Endothelial cell of umbilical vein (primary cell): Measurements from ENCODE around the gene ZCCHC9. TPM values are rescaled to one million over a fixed set of nuclear protein-coding genes. Genes with fewer than 3 reads are reported as not detected.

Experiments used
- BruUV-seq: library from RNA; stranded (reverse); fragments of 400-500 nt; replicated peaks from 2 replicates; lab custom pipeline; 2021; lab: Mats Ljungman, UMichigan
- CTCF ChIA-PET: fragments of 300-600, 350-600 bp; sonication (Branson Sonifier 250); formaldehyde crosslinking; loops from one replicate; lab custom pipeline; 2021; ENCODE audit warnings: antibody characterized with exemption, inconsistent platforms; lab: Charles Lee
- POLR2A ChIA-PET: fragments of 300-600, 350-600 bp; sonication (Branson Sonifier 250); formaldehyde crosslinking; loops from one replicate; lab custom pipeline; 2021; ENCODE audit warnings: antibody characterized with exemption, inconsistent platforms; lab: Charles Lee
- DNase-seq: peaks from one replicate; pipeline ENCODE4 v3.0.0-alpha.2; 2011; ENCODE audit warnings: low read depth, low spot score
- FAIRE-seq: peaks from 2 replicates; lab custom pipeline; 2011; peaks lifted over from hg19 to GRCh38; lab: Jason Lieb, UNC
- H2AFZ ChIP-seq: 2 replicates; pipeline ENCODE4 v1.6.0; 2012; ENCODE audit warnings: low read depth, low read length, control low read depth, inconsistent platforms
- H3K27ac ChIP-seq: 2 replicates; pipeline ENCODE4 v1.5.1; 2011; ENCODE audit warnings: low read depth, mild to moderate bottlenecking, control low read depth, low read length, moderate library complexity; ENCODE audit not compliant: insufficient read depth
- H3K27me3 ChIP-seq, 2 experiments: 2 replicates each; pipeline versions ENCODE4 v1.6.0 to v1.6.1; 2011; ENCODE audit warnings: low read length in 2 of 2, mixed read lengths in 1 of 2; ENCODE audit not compliant: control insufficient read depth in 2 of 2, insufficient read depth in 2 of 2
- H3K36me3 ChIP-seq, 2 experiments: 2 replicates in 1 of 2; 3 replicates in 1 of 2; pipeline ENCODE4 v1.5.1; 2011; ENCODE audit warnings: low read length in 2 of 2, mild to moderate bottlenecking in 1 of 2, moderate library complexity in 1 of 2; ENCODE audit not compliant: control insufficient read depth in 2 of 2, insufficient read depth in 2 of 2; ENCODE audit errors: extremely low read depth in 1 of 2
- H3K4me1 ChIP-seq: 3 replicates; pipeline ENCODE4 v1.5.1; 2011; ENCODE audit warnings: mild to moderate bottlenecking, low read length; ENCODE audit not compliant: control insufficient read depth, insufficient read depth; ENCODE audit errors: extremely low read depth
- H3K4me2 ChIP-seq: 2 replicates; pipeline ENCODE4 v1.6.1; 2011; ENCODE audit warnings: low read length, control low read depth, mixed read lengths; ENCODE audit not compliant: insufficient read depth
- H3K4me3 ChIP-seq, 3 experiments: fragments of 200-600 bp in 1 of 3; sonication (generic), shearing (Covaris generic) in 1 of 3; replicated peaks in 1 of 3; 2 replicates each; pipeline ENCODE4 v1.5.1; 2011 to 2016; ENCODE audit warnings: control low read depth in 3 of 3, low read length in 3 of 3, mild to moderate bottlenecking in 2 of 3, inconsistent platforms in 1 of 3, low read depth in 1 of 3, moderate library complexity in 1 of 3; ENCODE audit not compliant: insufficient read depth in 1 of 3
- H3K79me2 ChIP-seq: 2 replicates; pipeline ENCODE4 v1.6.0; 2012; ENCODE audit warnings: low read length, inconsistent platforms; ENCODE audit not compliant: control insufficient read depth, insufficient read depth
- H3K9ac ChIP-seq: replicated peaks from 2 replicates; pipeline ENCODE3; 2011; ENCODE audit warnings: low read length, control low read depth; ENCODE audit not compliant: insufficient read depth; ENCODE audit errors: extremely low read depth
- H3K9me1 ChIP-seq: replicated peaks from 3 replicates; pipeline ENCODE4 v1.6.0; 2011; ENCODE audit warnings: mild to moderate bottlenecking, low read length; ENCODE audit not compliant: control insufficient read depth, insufficient read depth; ENCODE audit errors: extremely low read depth
- H3K9me3 ChIP-seq: replicated peaks from 2 replicates; pipeline ENCODE4 v1.5.1; 2012; ENCODE audit warnings: low read length, inconsistent platforms; ENCODE audit not compliant: control insufficient read depth, insufficient read depth
- H4K20me1 ChIP-seq: replicated peaks from 2 replicates; pipeline ENCODE3; 2011; ENCODE audit warnings: mild to moderate bottlenecking, low read length; ENCODE audit not compliant: control insufficient read depth, insufficient read depth; ENCODE audit errors: extremely low read depth
- CTCF ChIP-seq, 2 donors: IDR thresholded peaks; 1 replicate in 1 of 2; 2 replicates in 1 of 2; pipeline ENCODE4 v1.5.1; 2011; ENCODE audit warnings: low read length in 2 of 2, mild to moderate bottlenecking in 2 of 2, moderate library complexity in 2 of 2, control low read depth in 1 of 2, inconsistent platforms in 1 of 2, low read depth in 1 of 2; ENCODE audit not compliant: insufficient read depth in 1 of 2; ENCODE audit errors: extremely low read depth in 1 of 2
- EZH2 ChIP-seq: IDR thresholded peaks from 2 replicates; pipeline ENCODE4 v1.6.1; 2012; ENCODE audit warnings: borderline replicate concordance, low read depth, mild to moderate bottlenecking, moderate library complexity, low read length, inconsistent platforms; ENCODE audit not compliant: severe bottlenecking
- FOS ChIP-seq: IDR thresholded peaks from 2 replicates; pipeline ENCODE4 v1.6.1; 2011; ENCODE audit warnings: mild to moderate bottlenecking, low read length, moderate library complexity, borderline replicate concordance; ENCODE audit not compliant: insufficient read depth
- GATA2 ChIP-seq: IDR thresholded peaks from 2 replicates; pipeline ENCODE4 v1.7.0; 2011; ENCODE audit warnings: low read depth, mild to moderate bottlenecking, moderate library complexity, mixed read lengths, low read length; ENCODE audit not compliant: insufficient read length, insufficient read depth
- JUN ChIP-seq: IDR thresholded peaks from 2 replicates; pipeline ENCODE4 v1.6.1; 2011; ENCODE audit warnings: borderline replicate concordance, low read depth; ENCODE audit not compliant: insufficient read length, insufficient read depth
- MAX ChIP-seq: IDR thresholded peaks from 2 replicates; pipeline ENCODE4 v1.6.1; 2011; ENCODE audit not compliant: insufficient read depth, insufficient read length
- MYC ChIP-seq: IDR thresholded peaks from one replicate; pipeline ENCODE4 v1.6.1; 2011; ENCODE audit warnings: mild to moderate bottlenecking, low read depth, low read length
- POLR2A ChIP-seq: IDR thresholded peaks from 2 replicates; pipeline ENCODE4 v1.6.1; 2012; ENCODE audit warnings: low read depth, mild to moderate bottlenecking, control low read depth, low read length
- POLR2AphosphoS5 ChIP-seq: IDR thresholded peaks from 2 replicates; pipeline ENCODE4 v1.6.1; 2012; ENCODE audit warnings: low read depth, mild to moderate bottlenecking, control low read depth, low read length, moderate library complexity; ENCODE audit not compliant: insufficient read depth
- dilution Hi-C: fragments of 300-500 bp; cut with MboI; formaldehyde crosslinking; loops from one replicate; pipeline ENCODE4 v1.15.0; 2019; ENCODE audit warnings: low sequenced_read_pairs; ENCODE audit not compliant: extremely low pct_ligation_motif_present
- intact Hi-C: fragments of 100-400 bp; cut with micrococcal nuclease; formaldehyde crosslinking; loops from one replicate; pipeline ENCODE4 v1.10.0; 2022
- polyA plus RNA-seq, 4 experiments: library from polyadenylated mRNA; depleted of rRNA in 3 of 4; stranded (reverse) in 3 of 4; unstranded in 1 of 4; fragments of >200 nt; gene quantifications; 2 replicates each; pipeline versions ENCODE4 v1.2.1 to v1.2.3, GENCODE V29; 2011 to 2012; ENCODE audit warnings: missing spikeins in 1 of 4
- total RNA-seq: library from RNA; stranded (reverse); gene quantifications from 2 replicates; pipeline ENCODE4 v1.2.3, GENCODE V29; 2021

The ZCCHC9 gene
- total and polyA plus RNA-seq, 2 donors (not counting 3 experiments of a cell fraction or from before 2014, with no cell fraction given) = 6.8 to 23.9 TPM

GRCh38 chr5:81288021-81288433 lies 13.4 kb upstream of the ZCCHC9 start:
- dilution Hi-C loops (no loop called here), intact Hi-C loops (no loop called here)
- TF ChIP-seq MAX = no peak
- TF ChIP-seq POLR2A = no peak
- no peak for TF ChIP-seq EZH2
- no peak for TF ChIP-seq FOS
- POLR2A ChIA-PET = no interaction called here
- FAIRE-seq = no peak
- no TSS peak for BruUV-seq
- no peak overlapping the region for H3K4me2 ChIP-seq
- peaks cover 8% of the 10 kb centered on the region for H3K79me2 ChIP-seq
- no peak overlapping the region for H3K27ac ChIP-seq
- no peaks in the 10 kb centered on the region for H3K4me1 ChIP-seq
- H3K9me1 ChIP-seq = no peaks in the 10 kb centered on the region
- DNase-seq = no peak
- no peaks in the 10 kb centered on the region for H3K27me3 ChIP-seq
- H4K20me1 ChIP-seq = no peaks in the 10 kb centered on the region
- no peak overlapping the region for H3K9ac ChIP-seq
- H3K4me3 ChIP-seq = no peak overlapping the region
- H3K9me3 ChIP-seq = no peaks in the 10 kb centered on the region
- H2AFZ ChIP-seq = no peak overlapping the region
- no peaks in the 10 kb centered on the region for H3K36me3 ChIP-seq
- CTCF ChIA-PET = interaction anchor here (1.9 kb wide), 1 partner anchor 17 kb away, joined by 4 read pairs; no protein-coding TSS in a partner anchor

GRCh38 chr5:81290146-81290545 lies 11.2 kb upstream of the ZCCHC9 start:
- H2AFZ ChIP-seq = no peak overlapping the region
- no peak for FAIRE-seq
- no peak for DNase-seq
- CTCF ChIA-PET = no interaction called here
- no peak overlapping the region for H3K4me3 ChIP-seq
- H3K4me2 ChIP-seq = no peak overlapping the region
- H3K9ac ChIP-seq = no peak overlapping the region
- TF ChIP-seq GATA2 = no peak
- no peak for TF ChIP-seq JUN
- TF ChIP-seq MAX = no peak
- no peak for TF ChIP-seq EZH2
- TF ChIP-seq FOS = no peak
- TF ChIP-seq CTCF (IDR thresholded peaks at IDR 0.05; ENCODE audit: extremely low read depth in 1 of 2, insufficient read depth in 1 of 2, low read depth in 1 of 2, low read length in 2 of 2) = no peak
- TF ChIP-seq POLR2A = no peak
- no peak for TF ChIP-seq MYC
- TF ChIP-seq POLR2AphosphoS5 = no peak
- no peak overlapping the region for H3K27ac ChIP-seq
- no peaks in the 10 kb centered on the region for H3K9me3 ChIP-seq
- dilution Hi-C loops (no loop called here), intact Hi-C loops (no loop called here)
- H4K20me1 ChIP-seq = no peaks in the 10 kb centered on the region
- H3K4me1 ChIP-seq = no peaks in the 10 kb centered on the region
- BruUV-seq = no TSS peak
- H3K36me3 ChIP-seq = no peaks in the 10 kb centered on the region
- peaks cover 12% of the 10 kb centered on the region for H3K79me2 ChIP-seq
- no peaks in the 10 kb centered on the region for H3K27me3 ChIP-seq
- H3K9me1 ChIP-seq = no peaks in the 10 kb centered on the region
- POLR2A ChIA-PET = no interaction called here
